Activated CD4-positive, alpha-beta memory T cell treated with anti-CD3 and anti-CD28 coated beads, Interleukin-2, amount 10 ng/mL, durations not matched to agents 7 days and 5 days (primary cell): Measurements from ENCODE around the gene PRCC. TPM values are rescaled to one million over a fixed set of nuclear protein-coding genes. Genes with fewer than 3 reads are reported as not detected.

Experiments
- CTCF ChIA-PET: fragments of 350-600 bp; sonication (Branson Sonifier 250); formaldehyde crosslinking; loops from one replicate; lab custom pipeline; 2021; ENCODE audit warnings: antibody characterized with exemption, inconsistent platforms; lab: Charles Lee
- POLR2A ChIA-PET: fragments of 350-600 bp; sonication (Branson Sonifier 250); formaldehyde crosslinking; loops from one replicate; lab custom pipeline; 2021; ENCODE audit warnings: antibody characterized with exemption; lab: Charles Lee
- DNase-seq: peaks from one replicate; pipeline ENCODE4 v3.0.0-alpha.2; 2020
- H3K27ac Mint-ChIP-seq: one replicate; pipeline ENCODE4 v1.8.0; 2021; ENCODE audit warnings: mild to moderate bottlenecking, mixed read lengths
- H3K27me3 Mint-ChIP-seq: one replicate; pipeline ENCODE4 v1.8.0; 2021; ENCODE audit warnings: mixed read lengths
- H3K36me3 Mint-ChIP-seq: one replicate; pipeline ENCODE4 v1.8.0; 2021; ENCODE audit warnings: low read depth, mixed read lengths
- H3K4me1 Mint-ChIP-seq: one replicate; pipeline ENCODE4 v1.8.0; 2021; ENCODE audit warnings: mixed read lengths
- H3K4me3 Mint-ChIP-seq: one replicate; pipeline ENCODE4 v1.8.0; 2021; ENCODE audit warnings: mild to moderate bottlenecking, mixed read lengths
- H3K9me3 Mint-ChIP-seq: one replicate; pipeline ENCODE4 v1.8.0; 2021; ENCODE audit warnings: mixed read lengths
- total RNA-seq, 2 experiments: library from RNA; stranded (reverse); gene quantifications; one replicate each; pipeline ENCODE4 v1.2.3, GENCODE V29; 2021

Gene PRCC
- total RNA-seq, 2 experiments from 2014 or later = 61.6 to 74.1 TPM

- Mint-ChIP-seq H3K4me1 (peaks cover 12% of the 10 kb centered on the region), H3K4me3 (no peak overlapping the region), H3K27ac (no peak overlapping the region), H3K27me3 (no peaks in the 10 kb centered on the region), H3K36me3 (peaks cover 60% of the 10 kb centered on the region), H3K9me3 (no peaks in the 10 kb centered on the region)
- POLR2A ChIA-PET = interaction anchor here (1.2 to 2.0 kb wide), 3 partner anchors 10 to 13 kb away, joined by 3 to 6 read pairs (median 3); no protein-coding TSS in a partner anchor
- CTCF ChIA-PET = interaction anchor here (0.7 to 3.7 kb wide), 4 partner anchors 21 to 72 kb away, joined by 3 to 12 read pairs (median 4); partner anchors contain the start of gene PRCC
- no peak for DNase-seq
Measured at GRCh38 chr1:156788136-156788535, 20.8 kb downstream of the PRCC start.

- no peaks in the 10 kb centered on the region for H3K9me3 Mint-ChIP-seq
- no peak overlapping the region for H3K4me3 Mint-ChIP-seq
- ChIA-PET CTCF (interaction anchor here (1.1 to 3.7 kb wide), 4 partner anchors 12 to 101 kb away, joined by 3 to 12 read pairs (median 4); no protein-coding TSS in a partner anchor), POLR2A (interaction anchor here (1.0 to 2.1 kb wide), 3 partner anchors 11 to 23 kb away, joined by 3 to 7 read pairs (median 6); no protein-coding TSS in a partner anchor)
- H3K27me3 Mint-ChIP-seq = no peaks in the 10 kb centered on the region
- peaks cover 66% of the 10 kb centered on the region for H3K36me3 Mint-ChIP-seq
- DNase-seq = no peak
- H3K4me1 Mint-ChIP-seq = peaks cover 12% of the 10 kb centered on the region
- H3K27ac Mint-ChIP-seq = no peak overlapping the region
Measured at GRCh38 chr1:156789621-156790318, 22.4 kb downstream of the PRCC start.

- H3K9me3 Mint-ChIP-seq = no peaks in the 10 kb centered on the region
- no peak overlapping the region for H3K4me3 Mint-ChIP-seq
- peaks cover 9% of the 10 kb centered on the region for H3K4me1 Mint-ChIP-seq
- no peaks in the 10 kb centered on the region for H3K27me3 Mint-ChIP-seq
- H3K27ac Mint-ChIP-seq = no peak overlapping the region
- ChIA-PET POLR2A (interaction anchor here (1.1 to 5.5 kb wide), 4 partner anchors 10 to 66 kb away, joined by 3 to 38 read pairs (median 3); partner anchors contain the start of genes HDGF, INSRR, ISG20L2 and METTL25B), CTCF (interaction anchor here (0.9 to 13.6 kb wide), 7 partner anchors 12 to 105 kb away, joined by 3 to 238 read pairs (median 18); partner anchors contain the start of genes INSRR, NTRK1 and PEAR1)
- peaks cover 74% of the 10 kb centered on the region for H3K36me3 Mint-ChIP-seq
- DNase-seq = no peak
Measured at GRCh38 chr1:156794506-156795373, 27.4 kb downstream of the PRCC start.

GRCh38 chr1:156795374-156795733 lies 28.0 kb downstream of the PRCC start:
- no peak for DNase-seq
- Mint-ChIP-seq H3K9me3 (no peaks in the 10 kb centered on the region), H3K27ac (no peak overlapping the region), H3K4me1 (peaks cover 5% of the 10 kb centered on the region), H3K27me3 (no peaks in the 10 kb centered on the region), H3K36me3 (peaks cover 74% of the 10 kb centered on the region), H3K4me3 (no peak overlapping the region)
- ChIA-PET CTCF (interaction anchor here (1.4 to 13.6 kb wide), 6 partner anchors 13 to 94 kb away, joined by 3 to 238 read pairs (median 19); partner anchors contain the start of genes INSRR, NTRK1 and PEAR1), POLR2A (interaction anchor here (1.3 to 5.5 kb wide), 4 partner anchors 10 to 67 kb away, joined by 3 to 38 read pairs (median 6); partner anchors contain the start of genes INSRR, ISG20L2, METTL25B and NTRK1)

GRCh38 chr1:156795787-156796186 lies 28.5 kb downstream of the PRCC start:
- H3K36me3 Mint-ChIP-seq = peaks cover 77% of the 10 kb centered on the region
- CTCF ChIA-PET = interaction anchor here (1.4 to 13.6 kb wide), 8 partner anchors 13 to 94 kb away, joined by 3 to 238 read pairs (median 12); partner anchors contain the start of genes INSRR, NTRK1, PEAR1 and SH2D2A
- H3K4me3 Mint-ChIP-seq = no peak overlapping the region
- no peaks in the 10 kb centered on the region for H3K9me3 Mint-ChIP-seq
- no peak for DNase-seq
- POLR2A ChIA-PET = interaction anchor here (1.5 to 5.5 kb wide), 3 partner anchors 11 to 65 kb away, joined by 3 to 38 read pairs (median 8); partner anchors contain the start of genes INSRR and NTRK1
- H3K27ac Mint-ChIP-seq = no peak overlapping the region
- no peaks in the 10 kb centered on the region for H3K27me3 Mint-ChIP-seq
- peaks cover 8% of the 10 kb centered on the region for H3K4me1 Mint-ChIP-seq

- no peak for DNase-seq
- H3K27me3 Mint-ChIP-seq = no peaks in the 10 kb centered on the region
- POLR2A ChIA-PET = interaction anchor here (1.5 to 5.5 kb wide), 3 partner anchors 12 to 69 kb away, joined by 8 to 38 read pairs (median 15); partner anchors contain the start of genes INSRR, METTL25B and NTRK1
- no peak overlapping the region for H3K4me3 Mint-ChIP-seq
- H3K27ac Mint-ChIP-seq = no peak overlapping the region
- CTCF ChIA-PET = interaction anchor here (0.8 to 13.6 kb wide), 11 partner anchors 12 to 93 kb away, joined by 3 to 238 read pairs (median 4); partner anchors contain the start of genes INSRR, ISG20L2, METTL25B and NTRK1
- H3K36me3 Mint-ChIP-seq = peaks cover 77% of the 10 kb centered on the region
- no peaks in the 10 kb centered on the region for H3K9me3 Mint-ChIP-seq
- peaks cover 15% of the 10 kb centered on the region for H3K4me1 Mint-ChIP-seq
Measured at GRCh38 chr1:156796340-156797097, 29.2 kb downstream of the PRCC start.

- no peak overlapping the region for H3K27ac Mint-ChIP-seq
- H3K4me3 Mint-ChIP-seq = no peak overlapping the region
- ChIA-PET CTCF (interaction anchor here (0.8 to 13.6 kb wide), 12 partner anchors 10 to 92 kb away, joined by 3 to 238 read pairs (median 5); partner anchors contain the start of genes INSRR, ISG20L2, METTL25B and NTRK1), POLR2A (interaction anchor here (0.8 to 5.5 kb wide), 5 partner anchors 11 to 70 kb away, joined by 3 to 38 read pairs (median 8); partner anchors contain the start of genes INSRR, METTL25B and NTRK1)
- DNase-seq = peak; percentile 70
- peaks cover 24% of the 10 kb centered on the region for H3K4me1 Mint-ChIP-seq
- no peaks in the 10 kb centered on the region for H3K9me3 Mint-ChIP-seq
- H3K36me3 Mint-ChIP-seq = peaks cover 76% of the 10 kb centered on the region
- no peaks in the 10 kb centered on the region for H3K27me3 Mint-ChIP-seq
Measured at GRCh38 chr1:156797212-156797871, 30.0 kb downstream of the PRCC start.

- CTCF ChIA-PET = interaction anchor here (0.8 to 13.6 kb wide), 10 partner anchors 11 to 126 kb away, joined by 3 to 238 read pairs (median 4); partner anchors contain the start of genes INSRR, NTRK1 and PEAR1
- Mint-ChIP-seq H3K27ac (peak overlapping the region; percentile 83), H3K36me3 (peaks cover 67% of the 10 kb centered on the region), H3K4me3 (no peak overlapping the region), H3K4me1 (peaks cover 59% of the 10 kb centered on the region), H3K27me3 (no peaks in the 10 kb centered on the region), H3K9me3 (no peaks in the 10 kb centered on the region)
- POLR2A ChIA-PET = interaction anchor here (0.7 to 9.7 kb wide), 21 partner anchors 9 to 112 kb away, joined by 3 to 126 read pairs (median 4); partner anchors contain the start of genes HDGF, INSRR, METTL25B and NTRK1
- DNase-seq = no peak
Measured at GRCh38 chr1:156801409-156802121, 34.2 kb downstream of the PRCC start.

- POLR2A ChIA-PET = interaction anchor here (0.8 to 9.7 kb wide), 13 partner anchors 9 to 61 kb away, joined by 3 to 126 read pairs (median 4); partner anchors contain the start of genes HDGF, NTRK1, PRCC and SH2D2A
- H3K9me3 Mint-ChIP-seq = no peaks in the 10 kb centered on the region
- H3K4me1 Mint-ChIP-seq = peaks cover 67% of the 10 kb centered on the region
- H3K4me3 Mint-ChIP-seq = no peak overlapping the region
- peaks cover 69% of the 10 kb centered on the region for H3K36me3 Mint-ChIP-seq
- peak overlapping the region; percentile 83 for H3K27ac Mint-ChIP-seq
- DNase-seq = no peak
- no peaks in the 10 kb centered on the region for H3K27me3 Mint-ChIP-seq
- CTCF ChIA-PET = interaction anchor here (1.1 to 13.6 kb wide), 5 partner anchors 11 to 90 kb away, joined by 5 to 238 read pairs (median 5); partner anchors contain the start of genes INSRR and NTRK1
Measured at GRCh38 chr1:156802421-156802935, 35.1 kb downstream of the PRCC start.
